Measurements from ENCODE around the gene KASH5.

The KASH5 gene

DNA sequence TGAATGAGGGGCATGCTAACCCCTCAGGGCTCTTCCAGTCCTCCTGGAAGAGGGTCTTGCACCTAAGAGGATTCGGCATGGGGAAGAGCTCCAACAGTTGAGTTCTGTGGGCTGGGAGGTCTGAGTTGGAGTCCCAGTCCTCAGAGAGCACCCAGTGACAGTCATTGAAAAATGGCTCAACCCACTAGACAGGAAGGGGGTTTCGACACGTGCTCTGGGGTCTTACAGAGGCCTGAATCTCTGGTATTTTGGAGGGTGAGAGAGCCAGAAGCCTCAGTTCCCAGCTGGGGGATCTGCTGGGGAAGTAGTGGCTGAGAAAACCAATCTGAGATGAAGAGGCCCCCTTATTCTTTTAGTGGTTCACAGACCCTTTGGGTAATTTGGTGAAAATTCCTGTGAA is 26.2 kb downstream of the KASH5 start:
- in situ Hi-C loops (cut with HindIII; ENCODE audit: low pct_ligation_motif_present, low pct_unique_long_range_greater_than_20kb, low sequenced_read_pairs): no loop called here
- no peak for DNase-seq

DNA sequence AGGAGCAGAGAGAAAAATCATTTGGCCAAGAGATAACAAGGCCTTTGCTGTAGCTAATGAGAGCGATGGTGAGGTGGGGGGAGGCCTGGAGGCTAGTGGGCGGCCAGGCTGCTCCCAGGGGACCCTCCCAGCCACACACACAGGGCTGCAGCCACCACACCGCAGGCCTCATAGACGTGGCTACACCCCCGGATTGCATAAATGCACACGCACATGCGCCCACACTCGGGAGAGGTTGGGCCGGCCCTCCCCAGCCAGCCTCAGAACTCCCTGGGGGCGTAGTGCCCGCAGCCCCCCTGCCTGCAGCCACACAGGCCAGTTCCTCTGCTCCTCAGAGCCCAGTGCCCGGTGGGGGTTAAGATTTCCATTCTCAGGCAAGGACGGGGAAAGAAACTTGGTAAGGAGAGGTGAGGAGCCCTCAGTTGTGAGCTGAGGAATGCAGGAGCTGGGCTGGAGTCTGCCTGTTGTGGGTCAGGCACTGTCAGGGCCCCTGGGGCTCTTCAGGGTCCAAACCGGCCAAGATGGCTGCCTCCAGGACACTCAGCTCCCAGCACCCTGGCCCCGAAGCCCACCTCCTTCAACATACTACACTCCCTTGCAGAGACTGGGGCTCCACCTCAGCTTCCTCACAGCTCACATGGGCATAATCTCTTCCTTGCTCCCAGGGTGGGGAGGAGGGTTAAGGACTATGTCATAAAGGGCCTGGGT is 27.2 kb downstream of the KASH5 start:
- no peak for DNase-seq

DNA sequence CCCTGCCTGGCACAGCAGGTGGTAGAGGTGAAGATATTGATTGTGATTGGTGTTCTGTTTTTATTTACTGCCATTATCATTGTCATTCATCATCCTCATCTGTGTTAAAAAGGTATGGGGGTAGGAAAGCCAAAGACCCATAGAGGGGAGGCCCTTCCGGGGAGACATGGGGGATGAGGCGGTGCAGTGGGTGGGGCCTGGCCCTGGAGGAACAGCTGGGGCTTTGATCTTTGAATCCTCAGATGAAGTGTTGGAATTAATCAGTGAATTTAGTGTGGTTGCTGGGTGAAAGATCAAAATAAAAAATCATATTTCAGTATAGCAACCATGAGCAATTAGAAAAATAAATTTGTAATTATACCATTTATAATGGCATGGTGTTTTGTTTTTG is 27.8 kb downstream of the KASH5 start:
- no peak for DNase-seq
- in situ Hi-C loops (cut with HindIII; ENCODE audit: low pct_ligation_motif_present, low pct_unique_long_range_greater_than_20kb, low sequenced_read_pairs): no loop called here

More for the DNA sequence above, 27.2 kb downstream of the KASH5 start:
- in situ Hi-C loops (cut with HindIII; ENCODE audit: low pct_ligation_motif_present, low pct_unique_long_range_greater_than_20kb, low sequenced_read_pairs): no loop called here

DNA sequence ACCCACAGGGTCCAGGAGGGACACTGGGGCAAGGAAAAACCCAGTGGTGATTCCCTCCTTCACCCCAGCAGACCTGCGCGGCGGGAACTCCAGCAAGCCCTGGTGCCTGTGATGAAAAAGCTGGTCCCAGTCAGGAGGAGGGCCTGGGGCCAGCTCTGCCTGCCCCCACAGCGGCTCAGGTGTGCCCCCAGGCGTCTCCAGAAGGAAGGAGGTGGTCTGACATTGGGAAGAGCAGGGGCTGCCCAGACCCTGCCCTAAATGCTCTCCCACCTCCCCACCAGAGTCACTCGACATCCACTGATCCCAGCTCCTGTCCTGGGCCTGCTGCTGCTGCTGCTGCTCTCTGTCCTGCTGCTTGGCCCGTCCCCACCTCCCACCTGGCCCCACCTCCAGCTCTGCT is 29.0 kb downstream of the KASH5 start:
- in situ Hi-C loops (cut with HindIII; ENCODE audit: low pct_ligation_motif_present, low pct_unique_long_range_greater_than_20kb, low sequenced_read_pairs): no loop called here
- no peak for DNase-seq

DNA sequence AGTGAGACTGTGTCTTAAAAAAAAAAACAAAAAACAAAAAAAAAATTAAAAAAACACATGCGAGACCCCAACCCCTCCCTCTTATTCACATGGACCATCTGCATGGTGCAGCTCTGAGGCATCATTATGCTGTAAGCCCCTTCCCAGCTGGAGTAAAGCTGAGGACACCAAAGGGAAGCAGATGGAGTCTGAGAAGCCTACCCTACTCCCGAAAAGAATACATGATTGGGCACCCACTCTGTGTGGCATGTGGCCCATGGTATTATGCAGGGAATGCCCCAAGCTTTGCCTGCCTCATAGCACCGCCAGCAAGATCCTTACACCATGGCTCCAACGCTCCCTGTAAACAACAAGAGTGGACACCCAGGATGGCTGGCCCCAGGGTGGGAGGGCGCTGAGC is 30.5 kb downstream of the KASH5 start:
- in situ Hi-C loops (cut with HindIII; ENCODE audit: low pct_ligation_motif_present, low pct_unique_long_range_greater_than_20kb, low sequenced_read_pairs): no loop called here
- no peak for DNase-seq

DNA sequence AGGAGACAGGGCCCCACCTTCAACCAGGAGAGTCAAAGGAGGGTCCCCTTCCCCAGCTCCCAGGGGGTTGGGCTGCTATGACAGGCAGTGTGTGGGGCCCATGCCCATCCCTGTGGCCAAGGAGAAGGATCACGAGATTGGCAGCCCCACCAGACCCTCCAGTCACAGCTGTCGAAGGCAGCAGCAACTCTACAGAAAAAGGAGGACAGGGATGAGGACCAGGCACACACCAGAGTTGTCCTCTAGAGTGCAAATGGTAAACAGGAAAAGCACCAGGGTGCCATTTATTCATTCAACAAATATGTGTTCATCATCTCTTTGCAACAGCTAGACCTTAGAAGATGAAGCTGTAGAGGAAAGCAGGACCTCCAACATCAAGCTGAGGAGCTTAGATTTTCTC is 31.1 kb downstream of the KASH5 start:
- no peak for DNase-seq
- in situ Hi-C loops (cut with HindIII; ENCODE audit: low pct_ligation_motif_present, low pct_unique_long_range_greater_than_20kb, low sequenced_read_pairs): no loop called here

DNA sequence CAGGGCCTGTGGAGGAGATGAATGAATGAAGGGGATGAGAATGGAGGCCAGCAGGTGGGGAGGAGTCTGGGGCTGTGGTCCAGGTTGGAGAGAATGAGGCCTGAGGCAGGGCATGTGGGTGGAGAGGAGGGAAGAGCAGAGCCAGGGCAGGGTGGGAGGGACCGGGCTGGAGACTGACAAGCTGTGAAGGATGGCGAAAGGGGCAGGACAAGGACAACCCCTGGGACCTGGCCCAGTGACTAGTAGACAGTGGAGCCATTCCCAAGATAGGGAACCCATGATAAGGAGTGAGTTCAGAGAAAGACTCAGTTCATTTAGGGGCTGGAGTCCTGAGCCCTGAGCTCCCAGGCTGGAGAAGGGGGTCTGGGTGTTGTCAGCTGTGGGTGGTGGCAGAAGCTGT is 32.2 kb downstream of the KASH5 start:
- DNase-seq: no peak
- in situ Hi-C loops (cut with HindIII; ENCODE audit: low pct_ligation_motif_present, low pct_unique_long_range_greater_than_20kb, low sequenced_read_pairs): no loop called here

DNA sequence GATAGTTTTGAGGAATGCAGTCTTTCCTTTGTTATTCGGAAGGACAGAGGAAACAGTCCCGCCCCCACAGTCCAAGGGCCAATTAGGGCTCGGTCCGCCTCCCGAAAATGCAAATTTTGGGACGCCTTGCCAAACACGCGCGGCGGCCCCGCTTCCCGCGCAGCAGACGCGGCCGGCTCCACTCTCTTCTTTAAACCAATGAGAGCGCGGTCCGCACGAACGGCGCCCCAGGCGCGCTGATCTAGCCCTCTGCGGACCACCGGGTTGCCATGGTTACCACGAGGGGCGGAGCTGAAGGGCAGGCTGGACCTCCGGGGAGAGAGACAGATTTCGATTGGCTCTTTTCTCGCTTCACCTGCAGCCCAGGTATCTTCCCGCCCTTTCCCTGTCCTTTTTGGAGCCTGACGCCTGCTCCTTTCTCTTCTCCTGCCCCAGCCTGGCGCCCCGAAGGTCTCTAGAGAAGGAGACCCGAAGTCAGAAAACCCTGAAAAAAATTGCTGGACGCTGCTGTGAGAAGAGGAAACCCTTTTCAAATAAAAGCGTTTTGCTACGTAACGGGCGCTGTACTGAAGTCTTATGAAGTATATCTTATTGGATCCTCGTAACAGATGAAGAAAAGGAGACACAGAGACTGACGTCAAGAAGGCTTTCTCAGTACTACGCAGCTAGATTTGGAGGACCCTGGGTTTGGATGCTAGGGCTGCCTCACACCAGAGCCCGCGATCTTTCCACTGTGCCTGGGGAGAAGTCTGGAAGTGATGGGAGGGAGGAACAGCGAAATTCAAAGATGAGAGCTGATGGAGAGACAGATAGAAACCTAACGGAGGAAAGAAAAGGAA is 33.2 kb downstream of the KASH5 start:
- no peak for DNase-seq
- in situ Hi-C loops (cut with HindIII; ENCODE audit: low pct_ligation_motif_present, low pct_unique_long_range_greater_than_20kb, low sequenced_read_pairs): no loop called here

DNA sequence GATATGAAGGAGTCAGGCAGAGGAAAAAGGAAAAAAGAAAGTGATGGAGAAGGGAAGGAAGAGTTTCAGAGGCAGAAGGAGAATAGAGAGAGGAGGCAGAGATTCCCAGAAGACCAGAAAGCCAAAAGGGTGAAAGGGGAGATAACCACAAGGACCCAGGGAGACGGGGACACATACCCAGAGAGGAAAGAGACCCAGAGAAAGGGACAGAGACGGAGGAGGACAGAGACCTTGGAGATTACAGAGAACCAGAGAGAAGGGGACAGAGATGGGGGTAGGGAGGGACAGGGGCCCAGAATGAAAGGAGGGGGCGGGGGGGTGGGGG is 33.8 kb downstream of the KASH5 start:
- DNase-seq: no peak
- in situ Hi-C loops (cut with HindIII; ENCODE audit: low pct_ligation_motif_present, low pct_unique_long_range_greater_than_20kb, low sequenced_read_pairs): no loop called here

DNA sequence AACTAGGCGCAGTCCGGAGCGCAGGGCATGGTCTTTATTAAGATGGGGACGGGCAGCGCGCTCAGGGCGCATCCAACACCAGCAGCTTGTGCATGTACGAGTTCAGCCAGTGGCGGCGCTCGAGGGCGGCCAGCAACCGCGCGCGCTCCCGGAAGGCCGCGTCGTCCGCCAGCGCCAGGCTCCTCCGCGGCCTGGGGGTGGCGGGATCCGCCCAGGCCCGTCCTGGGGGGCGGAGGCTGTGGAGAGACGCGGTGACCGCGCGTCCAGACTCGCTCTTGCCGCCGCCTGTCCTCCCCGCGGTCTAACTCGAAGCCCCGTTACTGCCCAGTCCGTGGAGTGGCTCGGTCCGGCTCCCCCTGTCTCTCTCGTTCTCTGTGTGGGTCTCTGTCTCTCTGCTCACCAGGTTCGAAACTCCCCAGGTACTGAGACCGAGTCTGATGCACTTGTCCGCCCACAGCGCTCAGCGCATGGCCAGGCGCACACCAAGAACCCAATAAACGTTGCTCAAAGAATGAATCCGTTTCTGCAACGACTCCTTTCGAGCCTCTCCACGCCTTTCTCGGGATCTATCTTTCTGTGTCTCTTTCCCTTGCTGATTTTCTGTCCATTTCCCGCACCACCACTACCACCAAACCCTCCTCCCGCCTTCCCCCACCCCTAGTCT is 34.5 kb downstream of the KASH5 start:
- in situ Hi-C loops (cut with HindIII; ENCODE audit: low pct_ligation_motif_present, low pct_unique_long_range_greater_than_20kb, low sequenced_read_pairs): no loop called here
- no peak for DNase-seq

DNA sequence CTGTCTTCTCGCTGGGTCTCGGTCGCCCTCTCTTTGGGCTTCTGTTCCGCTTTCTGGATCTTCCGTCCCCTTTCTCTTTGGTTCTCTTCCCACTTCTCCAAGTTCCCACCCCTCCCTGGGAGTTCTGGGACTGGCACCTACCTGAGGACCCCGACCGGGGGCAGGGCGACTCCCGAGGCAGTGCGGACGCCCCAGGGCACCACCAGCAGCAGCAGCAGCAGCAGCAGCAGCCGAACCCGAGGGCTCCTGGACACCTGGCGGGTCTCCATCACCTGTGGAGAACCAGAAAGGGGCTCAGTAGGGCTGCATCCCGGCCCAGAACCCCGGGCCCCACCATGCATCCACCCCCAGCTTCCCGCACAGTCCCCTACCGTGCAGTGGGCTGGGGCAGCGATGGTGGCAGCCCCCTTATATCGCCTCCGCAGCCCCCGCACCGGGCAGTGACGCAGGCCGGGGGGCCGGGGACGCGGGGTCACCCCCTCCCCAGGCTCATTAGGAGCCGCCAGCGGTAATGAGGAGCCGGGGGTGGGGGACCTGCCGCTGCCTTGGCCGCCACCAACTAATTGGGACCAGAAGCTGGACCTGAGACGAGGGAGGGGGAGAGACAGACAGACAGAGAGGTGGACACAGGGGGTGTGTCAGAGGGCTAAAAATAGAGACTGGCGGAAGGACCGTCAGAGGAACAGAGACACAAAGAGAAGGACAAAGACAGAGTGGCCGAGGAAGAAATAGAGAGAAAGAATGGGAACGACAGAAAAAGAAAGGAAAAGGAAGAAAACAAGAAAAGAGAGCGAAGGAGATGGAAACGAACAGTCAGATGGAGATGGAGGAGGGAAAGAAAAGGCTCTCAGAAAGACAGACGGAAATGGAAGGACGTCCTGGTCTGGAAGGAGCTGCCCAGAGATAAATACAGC is 35.3 kb downstream of the KASH5 start, which contains the start of gene PTH2:
PTH2 (minus strand) TSS at position 371 of the 914 bp plus-strand sequence; CDS start at position 269, 102 bp downstream.
- no peak for DNase-seq
- in situ Hi-C loops (cut with HindIII; ENCODE audit: low pct_ligation_motif_present, low pct_unique_long_range_greater_than_20kb, low sequenced_read_pairs): no loop called here

DNA sequence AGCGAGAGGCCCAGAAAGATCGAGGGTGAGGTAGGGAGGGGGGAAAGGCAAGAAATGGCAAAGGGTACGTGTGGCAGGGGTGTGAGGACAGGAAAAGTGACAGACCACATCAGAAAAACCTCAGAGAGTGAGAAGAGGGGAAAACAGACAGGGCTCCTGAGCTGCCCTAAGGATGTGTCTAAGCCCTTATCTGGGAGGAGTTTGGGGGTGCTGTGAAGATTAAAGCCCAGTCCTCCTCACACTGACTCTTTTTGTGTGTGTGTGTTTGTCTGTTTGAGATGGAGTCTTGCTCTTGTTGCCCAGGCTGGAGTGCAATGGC is 35.9 kb downstream of the KASH5 start:
- in situ Hi-C loops (cut with HindIII; ENCODE audit: low pct_ligation_motif_present, low pct_unique_long_range_greater_than_20kb, low sequenced_read_pairs): no loop called here
- DNase-seq: no peak

DNA sequence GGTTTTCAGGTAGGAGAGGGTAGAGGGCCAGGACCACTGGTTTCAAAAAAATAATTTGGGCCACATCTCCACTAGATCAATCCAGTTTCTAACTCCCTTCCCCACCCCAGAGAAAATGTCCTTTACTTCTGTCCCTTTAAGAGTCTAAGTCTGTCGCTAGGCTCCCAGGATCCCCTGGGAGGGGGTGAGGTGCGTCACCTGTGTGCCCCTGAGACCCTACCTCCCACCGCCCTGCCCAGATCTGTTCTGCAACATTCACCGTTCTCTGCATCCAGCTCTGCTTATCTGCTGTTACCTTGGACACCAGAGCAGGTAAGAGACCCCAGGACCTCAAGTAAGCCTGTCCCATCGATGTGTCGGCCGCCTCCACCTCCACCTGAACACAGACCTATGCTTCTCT is 37.1 kb downstream of the KASH5 start, which contains the start of gene GFY:
GFY (plus strand) TSS at position 211 of the 400 bp plus-strand sequence. CDS start 1,043 bp downstream, outside the sequence.
- no peak for DNase-seq
- in situ Hi-C loops (cut with HindIII; ENCODE audit: low pct_ligation_motif_present, low pct_unique_long_range_greater_than_20kb, low sequenced_read_pairs): no loop called here

DNA sequence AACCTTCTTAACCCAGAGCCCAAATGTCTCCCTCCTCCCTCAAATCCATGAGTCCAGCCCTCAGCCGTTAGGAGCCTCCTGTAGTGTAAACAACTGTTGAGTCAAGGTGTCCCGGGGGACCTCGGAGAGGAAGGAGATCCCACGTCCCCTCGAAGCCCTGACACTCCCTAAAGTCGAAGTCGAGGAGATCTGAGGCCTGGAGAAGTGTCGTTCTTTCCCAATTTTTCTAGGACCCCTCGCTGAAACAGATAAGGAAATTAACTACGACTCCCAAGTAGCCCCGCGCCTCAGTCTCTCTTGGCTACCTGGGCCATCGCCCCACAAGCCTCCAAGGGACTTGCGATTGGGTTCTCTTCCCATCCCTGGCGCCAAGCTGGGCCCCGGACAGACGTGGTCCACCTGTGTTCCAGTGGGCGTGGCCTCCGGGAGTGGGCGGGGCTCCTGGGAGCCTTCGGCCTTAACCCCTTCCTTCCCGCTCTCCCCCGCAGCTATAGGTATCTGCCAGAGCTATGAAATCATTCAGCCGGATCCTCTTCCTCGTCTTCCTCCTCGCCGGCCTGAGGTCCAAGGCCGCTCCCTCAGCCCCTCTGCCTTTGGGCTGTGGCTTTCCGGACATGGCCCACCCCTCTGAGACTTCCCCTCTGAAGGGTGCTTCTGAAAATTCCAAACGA is 38.0 kb downstream of the KASH5 start:
- no peak for DNase-seq
- in situ Hi-C loops (cut with HindIII; ENCODE audit: low pct_ligation_motif_present, low pct_unique_long_range_greater_than_20kb, low sequenced_read_pairs): no loop called here

DNA sequence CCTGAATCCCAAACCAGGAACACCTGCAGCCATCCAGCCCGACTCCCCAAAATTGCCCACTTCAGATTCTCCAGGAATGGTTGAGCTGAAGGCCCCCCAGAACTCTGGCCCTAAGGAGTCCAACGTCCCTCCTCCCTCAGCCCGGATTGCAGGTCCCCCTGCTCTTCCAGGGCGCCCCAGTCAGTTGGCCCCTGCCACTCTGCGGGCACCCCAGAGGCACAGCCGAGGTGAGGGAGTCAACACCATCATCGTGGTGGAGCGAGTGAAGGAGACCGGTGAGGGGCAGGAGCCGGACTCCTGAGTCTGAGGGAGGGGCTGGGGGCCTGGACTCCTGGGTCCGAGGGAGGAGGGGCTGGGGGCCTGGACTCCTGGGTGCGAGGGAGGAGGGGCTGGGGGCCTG is 39.3 kb downstream of the KASH5 start:
- no peak for DNase-seq
- in situ Hi-C loops (cut with HindIII; ENCODE audit: low pct_ligation_motif_present, low pct_unique_long_range_greater_than_20kb, low sequenced_read_pairs): no loop called here

DNA sequence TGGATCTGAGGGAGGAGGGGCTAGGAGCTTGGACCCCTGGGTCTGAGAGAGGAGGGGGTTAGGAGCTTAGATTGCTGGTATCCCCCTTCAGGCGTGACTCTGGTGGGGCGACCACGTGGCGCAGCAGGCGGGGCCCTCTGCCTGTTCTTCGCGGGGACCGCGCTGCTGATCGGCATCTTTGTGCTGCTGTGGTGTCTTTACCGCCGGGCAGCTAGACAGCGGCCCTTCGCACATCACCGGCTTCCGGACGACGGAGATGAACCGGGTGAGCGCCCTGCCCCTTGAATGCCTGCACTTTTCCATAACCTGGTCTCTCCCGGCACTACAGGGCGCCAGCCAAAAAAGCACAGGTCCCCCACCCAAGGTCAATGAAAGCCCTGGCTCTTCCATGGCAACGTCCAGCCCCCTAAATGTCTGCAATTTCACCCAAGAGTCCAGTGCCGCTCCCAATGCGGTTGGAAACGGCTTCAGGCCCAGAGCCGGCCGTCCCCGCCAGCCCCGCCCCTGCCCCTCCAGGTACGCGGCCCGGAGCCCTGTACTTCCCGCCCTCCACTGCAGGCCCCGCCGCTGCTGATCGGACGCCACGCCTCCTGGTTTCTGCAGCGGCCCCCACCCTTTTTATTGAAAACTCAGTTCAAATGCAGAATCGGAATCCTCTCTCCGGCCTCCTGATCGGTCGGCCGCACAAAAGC is 40.0 kb downstream of the KASH5 start:
- in situ Hi-C loops (cut with HindIII; ENCODE audit: low pct_ligation_motif_present, low pct_unique_long_range_greater_than_20kb, low sequenced_read_pairs): no loop called here
- no peak for DNase-seq

DNA sequence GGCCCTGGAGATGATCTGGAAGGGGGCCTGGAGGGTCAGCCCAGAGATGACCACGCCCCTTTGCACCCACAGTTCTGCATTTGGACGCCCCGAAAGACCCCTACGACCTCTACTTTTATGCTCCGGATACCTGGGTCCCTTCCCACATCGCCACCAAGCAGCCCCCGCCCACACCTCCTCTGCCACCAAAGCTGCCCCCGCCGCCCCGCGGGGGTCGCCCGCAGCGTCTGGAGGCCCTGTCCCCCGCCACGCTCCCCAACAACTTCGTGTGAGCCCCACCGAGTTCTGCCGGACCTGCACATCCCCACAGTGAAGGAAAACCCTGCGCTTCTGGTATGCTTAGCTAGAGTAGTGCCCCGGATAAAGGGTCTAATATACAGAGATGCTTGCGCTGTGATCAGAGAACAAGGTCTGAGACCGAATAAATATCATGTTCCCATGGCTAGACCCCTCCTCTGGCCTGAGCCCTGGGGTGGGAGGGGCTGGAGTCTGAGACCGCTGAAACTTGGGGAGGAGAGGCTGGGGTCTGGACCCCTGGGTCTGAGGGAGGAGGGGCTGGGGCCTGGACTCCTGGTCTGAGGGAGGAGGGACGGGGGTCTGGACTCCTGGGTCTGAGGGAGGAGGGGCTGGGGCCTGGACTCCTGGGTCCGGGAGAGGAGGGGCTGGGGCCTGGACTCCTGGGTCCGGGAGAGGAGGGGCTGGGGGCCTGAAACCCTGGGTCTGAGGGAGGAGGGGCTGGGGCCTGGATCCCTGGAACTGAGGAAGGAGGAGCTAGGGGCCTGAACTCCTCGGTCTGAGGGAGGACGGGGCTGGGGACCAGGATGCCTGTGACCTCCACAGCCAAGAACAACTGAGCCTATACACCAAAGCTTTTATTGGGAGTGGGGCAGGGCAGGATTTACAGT is 40.8 kb downstream of the KASH5 start:
- in situ Hi-C loops (cut with HindIII; ENCODE audit: low pct_ligation_motif_present, low pct_unique_long_range_greater_than_20kb, low sequenced_read_pairs): no loop called here
- DNase-seq: no peak

All from ACHN (cell line).